T follicular helper cell (primary cell): ENCODE measurements around the gene RNASE1.
"Not testable (repeated sequence)": the region's sequence is repeated elsewhere in the genome, so short reads cannot be mapped to it uniquely, and the experiment has no call there.

ENCODE experiments used
- DNase-seq: peaks from one replicate; pipeline ENCODE4 v3.0.0-alpha.2; 2020; ENCODE audit warnings: low read depth
- total RNA-seq, 2 experiments: gene quantifications; one replicate each; lab custom pipeline; 2026; lab: John Stamatoyannopoulos, UW

Gene RNASE1
- 0 to 0.06 reads per million in 2 experiments for total RNA-seq

GRCh38 chr14:20802341-20803084 is at the start of gene RNASE1:
TSS of gene RNASE1 (minus strand) at chr14:20802844. CDS start at chr14:20802068, 776 bp downstream.
- DNase-seq, result no peak

- no peak for DNase-seq
Observed at GRCh38 chr14:20848955-20849570, 46.4 kb upstream of the RNASE1 start.

DNA sequence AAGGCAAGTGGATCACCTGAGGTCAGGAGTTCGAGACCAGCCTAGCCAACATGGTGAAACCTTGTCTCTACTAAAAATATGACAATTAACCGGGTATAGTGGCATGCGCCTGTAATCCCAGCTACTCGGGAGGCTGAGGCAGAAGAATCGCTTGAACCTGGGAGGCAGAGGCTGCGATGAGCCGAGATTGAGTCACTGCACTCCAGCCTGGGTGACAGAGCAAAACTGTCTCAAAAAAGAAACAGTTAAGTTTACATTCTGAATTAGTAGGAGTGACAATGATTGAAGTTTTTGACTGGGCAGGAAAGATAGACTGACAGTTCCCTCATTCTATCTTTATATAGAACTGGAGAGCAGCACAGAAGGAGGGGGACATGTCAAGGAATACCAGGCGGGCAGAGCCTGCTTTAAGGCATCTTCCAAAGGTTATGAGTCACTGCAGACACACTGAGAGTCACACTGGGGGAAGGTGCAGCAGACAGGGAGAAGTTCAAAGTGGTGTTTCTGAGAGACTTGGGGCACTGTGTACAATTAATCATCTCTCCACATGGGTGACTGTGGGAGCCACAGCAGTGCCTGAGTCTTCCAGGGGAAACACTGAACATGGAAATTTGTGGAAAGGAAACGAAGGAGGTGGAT is 45.8 kb upstream of the RNASE1 start:
- DNase-seq, result no peak

- DNase-seq, result no peak
Observed at GRCh38 chr14:20846560-20846959, 43.9 kb upstream of the RNASE1 start.

DNA sequence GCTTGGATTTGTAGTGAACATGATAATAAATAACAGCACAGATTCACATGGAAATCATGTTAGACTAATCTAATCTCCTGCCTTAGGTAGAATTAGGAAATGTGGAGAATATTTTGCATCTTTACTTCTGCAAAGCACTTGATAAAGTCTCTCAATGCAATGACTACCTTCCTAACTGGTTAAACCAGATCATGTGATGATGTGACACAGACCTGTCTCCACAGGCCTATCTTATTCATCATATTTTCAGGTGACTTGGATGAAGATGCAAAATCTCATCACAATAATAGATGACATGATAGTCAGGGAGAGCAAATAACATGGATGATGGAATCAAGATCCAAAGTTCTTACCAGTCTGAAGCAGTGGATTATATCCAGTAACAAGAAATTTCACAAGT is 38.5 kb upstream of the RNASE1 start:
- no peak for DNase-seq

- no peak for DNase-seq
Observed at GRCh38 chr14:20837831-20838230, 35.2 kb upstream of the RNASE1 start.

DNA sequence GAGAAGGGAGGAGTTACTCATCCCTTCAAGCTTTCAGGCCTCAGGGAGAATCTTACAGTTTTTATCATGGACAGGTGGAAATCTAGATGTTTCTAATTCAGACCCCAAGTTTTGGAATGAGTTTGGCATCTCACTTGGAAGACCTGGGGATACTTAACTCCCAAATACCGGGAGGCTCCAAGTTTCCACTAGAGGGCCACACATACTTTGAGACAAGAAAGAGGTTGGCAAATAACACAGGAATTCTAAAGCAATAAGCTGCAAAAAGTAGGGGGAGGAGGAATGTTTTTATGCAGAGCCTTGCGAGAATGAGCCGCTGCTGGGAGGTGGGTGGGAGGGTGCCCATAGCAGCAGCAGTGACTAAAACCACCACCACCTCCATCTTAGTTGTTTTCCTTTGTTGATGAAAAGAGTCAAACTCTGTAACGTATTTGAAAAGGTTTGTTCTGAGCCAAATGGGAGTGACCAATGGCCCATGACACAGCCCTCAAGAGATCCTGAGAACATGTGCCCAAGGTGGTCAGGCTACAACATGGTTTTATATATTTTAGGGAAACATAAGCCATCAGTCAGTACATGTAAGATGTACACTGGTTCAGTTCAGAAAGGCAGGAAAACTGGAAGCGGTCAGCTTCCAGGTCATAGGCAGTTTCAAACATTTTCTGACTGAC is 34.2 kb upstream of the RNASE1 start:
- no peak for DNase-seq

DNA sequence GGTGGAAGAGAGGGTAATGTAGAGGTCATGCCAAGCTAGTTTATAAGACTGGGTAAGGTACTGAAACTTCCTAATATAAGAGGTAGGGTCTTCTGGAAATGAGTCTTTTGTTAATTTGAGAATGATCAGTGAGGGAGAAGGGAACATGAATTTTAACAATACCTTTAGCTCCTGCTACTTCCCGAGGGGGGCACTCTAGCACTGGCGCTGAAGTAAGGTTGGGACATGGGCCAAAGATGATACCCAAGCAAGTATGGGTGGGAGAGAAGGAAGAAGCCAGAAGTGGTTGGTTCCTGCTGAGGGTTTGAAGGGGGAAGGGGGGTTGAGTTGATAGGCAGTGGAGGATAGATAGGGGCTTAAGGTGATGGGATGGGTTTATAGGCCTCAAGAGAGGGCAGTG is 32.3 kb upstream of the RNASE1 start:
- DNase-seq, result no peak

GRCh38 chr14:20830831-20831230 is 28.2 kb upstream of the RNASE1 start:
- no peak for DNase-seq

DNA sequence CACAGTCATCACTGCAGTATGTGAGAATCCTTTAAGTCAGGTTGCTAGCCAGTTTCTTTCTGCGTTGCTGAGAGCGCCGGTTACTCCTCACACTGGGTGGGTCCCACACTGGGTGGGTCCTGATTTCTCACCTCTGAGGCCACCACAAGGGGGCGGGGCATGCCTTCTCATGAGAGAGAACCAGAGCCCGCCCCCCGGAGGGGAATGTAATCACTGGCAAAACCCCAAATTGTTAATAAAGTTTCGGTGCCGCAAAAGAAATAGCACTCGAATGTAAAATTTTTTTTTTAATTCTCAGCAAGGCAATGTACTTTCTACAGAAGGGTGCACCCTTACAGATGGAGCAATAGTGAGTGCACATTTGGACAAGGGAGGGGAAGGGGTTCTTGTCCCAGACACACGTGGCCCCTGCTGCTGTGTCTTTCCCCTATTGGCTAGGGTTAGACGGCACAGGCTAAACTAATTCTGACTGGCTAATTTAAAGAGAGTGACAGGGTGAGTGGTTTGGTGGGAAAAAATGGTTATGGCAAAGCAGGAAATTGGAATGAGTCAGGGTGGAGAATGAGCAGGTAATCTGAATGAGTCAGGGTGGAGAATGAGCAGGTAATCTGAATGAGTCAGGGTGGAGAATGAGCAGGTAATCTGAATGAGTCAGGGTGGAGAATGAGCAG is 25.5 kb upstream of the RNASE1 start:
- not testable (repeated sequence) for DNase-seq

DNA sequence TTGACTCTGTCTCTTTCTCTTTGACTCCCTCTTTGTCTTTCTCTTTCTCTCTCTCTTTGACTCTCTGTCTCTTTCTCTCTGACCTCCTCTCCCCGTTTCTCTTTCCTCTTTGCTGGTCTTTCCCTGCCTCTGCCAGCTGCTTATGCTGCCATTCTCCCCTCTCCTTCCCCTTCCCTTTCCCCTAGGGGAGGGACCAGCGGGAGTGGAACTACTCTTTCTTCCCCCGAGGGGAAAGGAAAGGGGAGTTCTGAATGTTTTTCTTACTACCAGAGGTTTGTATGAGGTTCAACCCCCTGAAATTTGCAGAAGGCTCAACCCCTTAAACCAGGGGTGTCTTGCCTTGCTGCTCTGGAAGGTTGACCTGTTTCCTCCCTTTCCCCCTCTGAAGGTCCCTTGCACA is 24.7 kb upstream of the RNASE1 start:
- no peak for DNase-seq

DNA sequence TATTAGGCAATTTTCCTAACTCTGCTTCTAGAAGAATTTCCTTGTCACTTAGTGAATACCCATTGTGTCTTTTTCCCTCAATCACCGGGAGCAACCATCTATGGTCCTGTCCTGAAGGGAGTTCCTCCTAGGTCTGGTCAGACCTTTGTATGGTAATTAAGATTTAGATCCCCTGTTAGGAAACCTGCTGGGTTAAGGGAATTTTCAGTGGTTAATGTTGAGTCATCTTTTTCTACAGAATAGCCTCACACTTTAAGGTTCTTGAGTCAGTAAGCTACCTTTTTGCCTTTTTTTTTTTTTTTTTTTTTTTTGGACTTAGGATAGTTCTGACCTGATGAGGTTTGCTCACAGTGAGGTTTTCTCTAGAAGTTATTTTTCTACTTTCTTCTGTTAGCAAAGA is 24.0 kb upstream of the RNASE1 start:
- not testable (repeated sequence) for DNase-seq

DNA sequence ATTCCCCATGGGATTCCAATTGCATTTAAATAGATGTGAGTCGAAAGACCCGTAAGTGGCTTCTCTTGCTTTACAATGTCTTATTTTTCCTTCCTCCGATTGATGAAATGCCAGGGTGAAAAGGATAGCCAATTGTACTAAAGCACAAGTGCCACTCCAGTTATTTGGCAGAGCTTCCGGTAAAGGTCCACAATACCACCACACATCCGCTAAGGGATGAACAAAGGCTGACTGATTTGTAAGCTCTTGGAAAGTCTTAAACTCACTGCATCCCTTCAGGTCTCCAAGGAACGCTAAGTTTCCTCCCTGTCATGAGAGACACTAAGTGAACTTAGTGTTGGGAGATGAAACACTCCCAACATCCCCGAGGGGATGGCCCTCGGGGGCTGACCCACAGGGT is 21.2 kb upstream of the RNASE1 start:
- DNase-seq, result no peak

DNA sequence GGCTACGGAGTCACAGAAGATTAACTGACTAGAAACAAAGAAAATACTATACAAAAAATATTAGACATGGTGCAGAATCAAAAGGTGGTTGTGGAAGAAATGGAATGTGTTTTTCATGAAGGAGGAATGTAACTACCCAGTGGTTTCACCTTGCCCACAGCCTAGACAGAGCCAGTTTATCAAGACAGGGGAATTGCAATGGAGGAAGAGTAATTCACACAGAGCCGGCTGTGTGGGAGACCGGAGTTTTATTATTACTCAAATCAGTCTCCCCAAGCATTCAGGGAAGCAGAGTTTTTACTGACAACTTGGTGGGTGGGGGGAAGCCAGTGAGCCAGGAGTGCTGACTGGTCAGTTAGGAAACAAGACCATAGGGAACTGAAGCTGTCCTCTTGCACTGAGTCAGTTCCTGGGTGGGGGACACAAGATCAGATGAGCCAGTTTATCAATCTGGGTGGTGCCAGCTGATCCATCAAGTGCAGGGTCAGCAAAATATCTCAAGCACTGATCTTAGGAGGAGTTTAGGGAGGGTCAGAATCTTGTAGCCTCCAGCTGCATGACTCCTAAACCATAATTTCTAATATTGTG is 19.0 kb upstream of the RNASE1 start:
- not testable (repeated sequence) for DNase-seq

- DNase-seq, result no peak
Observed at GRCh38 chr14:20820063-20820904, 17.6 kb upstream of the RNASE1 start.

DNA sequence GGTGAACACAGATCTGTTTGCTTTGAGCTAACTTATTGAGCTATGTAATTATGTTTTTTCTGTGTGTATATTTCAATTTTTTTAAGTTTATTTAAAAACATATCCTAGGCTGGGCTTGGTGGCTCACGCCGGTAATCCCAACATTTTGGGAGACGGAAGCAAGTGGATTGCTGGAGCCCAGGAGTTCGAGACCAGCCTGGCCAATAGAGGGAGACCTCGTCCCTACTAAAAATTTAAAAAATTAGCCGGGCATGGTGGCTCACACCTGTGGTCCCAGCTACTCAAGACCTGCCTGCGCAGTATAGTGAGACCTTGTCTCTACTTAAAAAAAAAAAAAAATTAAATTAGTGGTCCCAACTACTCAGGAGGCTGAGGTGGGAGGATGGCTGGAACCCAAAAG is 16.2 kb upstream of the RNASE1 start:
- DNase-seq, result no peak

GRCh38 chr14:20815946-20816345 is 13.3 kb upstream of the RNASE1 start:
- DNase-seq, result not testable (repeated sequence)

- DNase-seq, result no peak
Observed at GRCh38 chr14:20811986-20812975, 9.6 kb upstream of the RNASE1 start.

- no peak for DNase-seq
Observed at GRCh38 chr14:20809917-20810316, 7.3 kb upstream of the RNASE1 start.

GRCh38 chr14:20808162-20808483 is 5.5 kb upstream of the RNASE1 start:
- no peak for DNase-seq
